Measurements from ENCODE around the gene SMIM1. TPM values are rescaled to one million over a fixed set of nuclear protein-coding genes. Genes with fewer than 3 reads are reported as not detected.

SMIM1 gene
- total and polyA plus RNA-seq, 4 donors: 0.99 to 10.1 (median 3.3) TPM

DNA sequence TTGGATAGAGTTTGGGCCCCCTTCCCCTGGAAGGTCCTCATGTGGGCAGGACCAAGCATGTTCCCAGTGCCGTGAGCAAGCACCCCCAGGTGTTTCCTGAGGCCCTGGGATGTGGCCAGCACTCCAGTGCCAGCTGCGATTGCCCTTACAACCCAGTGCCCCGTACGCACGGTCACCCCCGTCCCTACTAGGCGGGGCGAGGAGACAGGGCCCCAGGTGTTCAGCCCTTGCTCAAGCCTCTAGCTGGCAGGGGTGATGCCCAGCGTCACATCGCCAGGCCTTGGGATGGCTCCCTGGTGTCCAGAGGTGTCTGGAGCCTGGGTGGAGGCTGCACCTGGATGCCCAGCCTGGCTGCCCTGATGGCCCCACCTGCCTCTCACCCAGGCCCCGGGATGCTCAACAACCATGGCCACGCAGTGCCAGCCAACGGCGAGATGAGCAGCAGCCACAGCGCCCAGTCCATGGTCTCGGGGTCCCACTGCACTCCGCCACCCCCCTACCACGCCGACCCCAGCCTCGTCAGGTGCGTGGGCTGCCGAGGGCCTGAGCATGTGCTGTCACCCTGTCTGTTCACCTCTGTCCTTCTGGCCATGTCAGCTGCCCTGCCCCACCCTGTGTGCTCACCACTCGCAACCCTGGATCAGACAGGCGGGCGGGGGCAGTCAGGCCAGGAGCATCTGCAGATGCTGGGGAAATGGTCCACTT lies 41.9 kb upstream of the SMIM1 start:
- peaks cover 15% of the 10 kb centered on the region for H3K27me3 ChIP-seq (ENCODE audit: control insufficient read depth, insufficient read depth, low read length)
- no peak overlapping the region for H3K27ac ChIP-seq (ENCODE audit: low read depth, low read length)
- peaks cover 28% of the 10 kb centered on the region for H3K36me3 ChIP-seq (ENCODE audit: control insufficient read depth, insufficient read depth, low read length)
- WGBS (ENCODE audit: insufficient coverage): 86% methylated on average over 25 of the region's 25 CpGs
- no peaks in the 10 kb centered on the region for H3K9me3 ChIP-seq (ENCODE audit: control insufficient read depth, insufficient read depth, low read length)
- H3K4me3 ChIP-seq (ENCODE audit: low read depth, low read length): no peak overlapping the region
- DNase-seq (ENCODE audit: low read depth in 4 of 6, low spot score in 6 of 6): no peak
- peaks cover 30% of the 10 kb centered on the region for H3K4me1 ChIP-seq (ENCODE audit: control insufficient read depth, insufficient read depth, low read length)

DNA sequence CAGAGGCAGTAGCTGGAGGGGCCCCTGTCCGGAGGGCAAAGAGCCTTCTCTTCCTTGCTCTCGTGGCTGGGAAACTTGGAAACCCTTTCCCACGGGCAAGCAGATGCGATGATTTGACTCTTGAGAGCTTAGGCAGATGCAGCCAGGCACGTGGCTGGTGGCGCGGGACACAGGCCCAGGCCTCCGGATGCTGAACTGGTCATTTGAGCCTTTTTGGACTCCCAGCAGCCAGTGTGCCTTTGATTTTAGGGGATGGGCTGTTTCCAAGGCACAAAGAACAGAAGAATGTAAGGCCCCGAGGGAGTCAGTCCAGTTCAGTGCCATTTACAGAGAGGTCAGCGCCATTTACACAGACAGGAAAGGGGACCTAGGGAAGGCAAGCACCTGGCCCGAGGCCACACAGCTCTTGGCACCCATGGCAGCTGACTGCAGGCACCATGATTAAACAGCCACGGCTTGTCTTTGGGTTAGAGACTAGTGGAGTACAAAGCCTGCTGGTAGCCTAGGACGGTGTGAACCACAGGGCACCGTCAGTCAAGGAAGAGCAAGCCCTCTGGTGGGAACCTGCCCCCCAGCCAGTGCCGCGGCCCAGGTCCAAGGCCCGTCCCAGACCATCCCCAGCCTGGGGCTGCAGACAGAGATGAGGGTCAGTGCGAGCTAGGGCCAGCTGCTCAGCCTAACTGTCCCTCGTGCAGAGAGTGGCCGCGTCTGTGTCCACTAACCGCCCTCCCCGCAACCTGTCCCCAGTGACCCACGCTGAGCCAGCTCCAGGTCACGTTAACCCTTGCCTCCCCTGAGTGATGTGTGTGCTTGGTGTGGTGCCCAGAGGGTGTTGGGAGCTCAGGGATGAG lies 40.7 kb upstream of the SMIM1 start:
- Histone ChIP-seq H3K27me3 (ENCODE audit: control insufficient read depth, insufficient read depth, low read length) (peaks cover 15% of the 10 kb centered on the region), H3K4me1 (ENCODE audit: control insufficient read depth, insufficient read depth, low read length) (peaks cover 30% of the 10 kb centered on the region), H3K27ac (ENCODE audit: low read depth, low read length) (no peak overlapping the region), H3K9me3 (ENCODE audit: control insufficient read depth, insufficient read depth, low read length) (no peaks in the 10 kb centered on the region), H3K36me3 (ENCODE audit: control insufficient read depth, insufficient read depth, low read length) (peaks cover 39% of the 10 kb centered on the region), H3K4me3 (ENCODE audit: low read depth, low read length) (no peak overlapping the region)
- no peak for DNase-seq (ENCODE audit: low read depth in 4 of 6, low spot score in 6 of 6)
- WGBS (ENCODE audit: insufficient coverage): 34% methylated on average over 21 of the region's 25 CpGs

DNA sequence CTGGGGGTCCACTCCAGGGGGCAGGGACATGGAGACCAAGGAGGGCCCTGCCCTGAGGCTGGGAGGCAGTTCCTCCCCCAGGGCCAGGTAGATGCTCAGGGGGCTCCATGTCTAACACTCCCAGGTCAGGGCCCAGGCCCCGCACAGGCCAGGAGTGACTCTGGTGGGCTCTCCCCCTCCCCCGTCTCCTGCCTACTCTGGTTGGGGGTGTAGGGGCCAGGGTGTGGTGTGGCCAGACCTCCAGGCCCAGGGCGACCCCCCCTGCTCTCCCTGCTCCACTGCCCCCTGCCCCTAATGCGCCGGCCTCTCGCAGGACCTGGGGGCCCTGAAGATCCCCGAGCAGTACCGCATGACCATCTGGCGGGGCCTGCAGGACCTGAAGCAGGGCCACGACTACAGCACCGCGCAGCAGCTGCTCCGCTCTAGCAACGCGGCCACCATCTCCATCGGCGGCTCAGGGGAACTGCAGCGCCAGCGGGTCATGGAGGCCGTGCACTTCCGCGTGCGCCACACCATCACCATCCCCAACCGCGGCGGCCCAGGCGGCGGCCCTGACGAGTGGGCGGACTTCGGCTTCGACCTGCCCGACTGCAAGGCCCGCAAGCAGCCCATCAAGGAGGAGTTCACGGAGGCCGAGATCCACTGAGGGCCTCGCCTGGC lies 40.0 kb upstream of the SMIM1 start:
- peaks cover 30% of the 10 kb centered on the region for H3K4me1 ChIP-seq (ENCODE audit: control insufficient read depth, insufficient read depth, low read length)
- H3K36me3 ChIP-seq (ENCODE audit: control insufficient read depth, insufficient read depth, low read length): peaks cover 45% of the 10 kb centered on the region
- no peak for DNase-seq (ENCODE audit: low read depth in 4 of 6, low spot score in 6 of 6)
- H3K9me3 ChIP-seq (ENCODE audit: control insufficient read depth, insufficient read depth, low read length): no peaks in the 10 kb centered on the region
- H3K27me3 ChIP-seq (ENCODE audit: control insufficient read depth, insufficient read depth, low read length): peaks cover 13% of the 10 kb centered on the region
- no peak overlapping the region for H3K4me3 ChIP-seq (ENCODE audit: low read depth, low read length)
- 17% methylated on average over 36 of the region's 37 CpGs for WGBS (ENCODE audit: insufficient coverage)
- H3K27ac ChIP-seq (ENCODE audit: low read depth, low read length): no peak overlapping the region

DNA sequence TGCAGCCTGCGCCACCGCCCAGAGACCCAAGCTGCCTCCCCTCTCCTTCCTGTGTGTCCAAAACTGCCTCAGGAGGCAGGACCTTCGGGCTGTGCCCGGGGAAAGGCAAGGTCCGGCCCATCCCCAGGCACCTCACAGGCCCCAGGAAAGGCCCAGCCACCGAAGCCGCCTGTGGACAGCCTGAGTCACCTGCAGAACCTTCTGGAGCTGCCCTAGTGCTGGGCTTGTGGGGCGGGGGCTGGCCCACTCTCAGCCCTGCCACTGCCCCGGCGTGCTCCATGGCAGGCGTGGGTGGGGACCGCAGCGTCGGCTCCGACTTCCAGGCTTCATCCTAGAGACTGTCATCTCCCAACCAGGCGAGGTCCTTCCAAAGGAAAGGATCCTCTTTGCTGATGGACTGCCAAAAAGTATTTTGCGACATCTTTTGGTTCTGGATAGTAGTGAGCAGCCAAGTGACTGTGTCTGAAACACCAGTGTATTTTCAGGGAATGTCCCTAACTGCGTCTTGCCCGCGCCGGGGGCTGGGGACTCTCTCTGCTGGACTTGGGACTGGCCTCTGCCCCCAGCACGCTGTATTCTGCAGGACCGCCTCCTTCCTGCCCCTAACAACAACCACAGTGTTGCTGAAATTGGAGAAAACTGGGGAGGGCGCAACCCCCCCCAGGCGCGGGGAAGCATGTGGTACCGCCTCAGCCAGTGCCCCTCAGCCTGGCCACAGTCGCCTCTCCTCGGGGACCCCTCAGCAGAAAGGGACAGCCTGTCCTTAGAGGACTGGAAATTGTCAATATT lies 39.3 kb upstream of the SMIM1 start:
- DNase-seq (ENCODE audit: low read depth in 4 of 6, low spot score in 6 of 6): no peak
- Histone ChIP-seq H3K9me3 (ENCODE audit: control insufficient read depth, insufficient read depth, low read length) (no peaks in the 10 kb centered on the region), H3K36me3 (ENCODE audit: control insufficient read depth, insufficient read depth, low read length) (peaks cover 52% of the 10 kb centered on the region), H3K4me1 (ENCODE audit: control insufficient read depth, insufficient read depth, low read length) (peaks cover 30% of the 10 kb centered on the region), H3K4me3 (ENCODE audit: low read depth, low read length) (no peak overlapping the region), H3K27ac (ENCODE audit: low read depth, low read length) (no peak overlapping the region), H3K27me3 (ENCODE audit: control insufficient read depth, insufficient read depth, low read length) (peaks cover 12% of the 10 kb centered on the region)
- 78% methylated on average over 25 of the region's 29 CpGs for WGBS (ENCODE audit: insufficient coverage)

DNA sequence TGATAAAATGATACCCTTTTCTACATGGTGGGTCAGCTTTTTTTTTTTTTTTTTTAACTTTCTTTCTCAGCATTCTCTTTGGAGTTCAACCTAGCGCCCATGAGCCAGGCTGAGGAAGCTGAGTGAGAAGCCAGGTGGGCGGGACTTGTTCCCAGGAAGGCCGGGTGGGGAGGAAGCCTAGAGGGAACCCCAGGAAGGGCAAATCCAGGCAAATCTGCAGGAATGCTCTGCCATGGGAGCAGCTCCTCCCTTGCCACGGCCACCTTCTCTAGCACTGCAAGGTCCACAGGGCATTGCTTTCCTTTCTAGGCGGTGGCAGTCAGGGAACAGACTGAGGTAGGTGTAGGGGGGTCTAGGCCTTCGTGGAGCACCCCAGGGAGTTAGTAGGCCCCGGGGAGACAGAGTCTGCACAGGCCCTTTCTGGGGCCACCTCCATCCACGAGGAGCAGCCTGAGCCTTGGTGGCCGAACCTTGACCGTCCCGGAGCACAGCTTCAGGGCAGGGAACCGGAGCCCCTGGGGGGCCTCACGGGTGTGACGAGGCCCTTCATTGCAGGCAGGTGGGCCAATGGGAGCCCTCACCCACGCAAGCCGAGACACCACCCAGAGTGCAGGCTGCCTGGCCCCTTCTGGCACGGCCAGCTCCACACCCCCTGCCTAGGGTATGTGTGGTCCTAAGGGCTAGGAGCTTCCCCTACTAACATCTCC lies 38.5 kb upstream of the SMIM1 start:
- Histone ChIP-seq H3K4me3 (ENCODE audit: low read depth, low read length) (no peak overlapping the region), H3K36me3 (ENCODE audit: control insufficient read depth, insufficient read depth, low read length) (peaks cover 59% of the 10 kb centered on the region), H3K9me3 (ENCODE audit: control insufficient read depth, insufficient read depth, low read length) (no peaks in the 10 kb centered on the region), H3K27ac (ENCODE audit: low read depth, low read length) (no peak overlapping the region), H3K27me3 (ENCODE audit: control insufficient read depth, insufficient read depth, low read length) (peaks cover 12% of the 10 kb centered on the region), H3K4me1 (ENCODE audit: control insufficient read depth, insufficient read depth, low read length) (peaks cover 30% of the 10 kb centered on the region)
- 84% methylated on average over 13 of the region's 17 CpGs for WGBS (ENCODE audit: insufficient coverage)
- no peak for DNase-seq (ENCODE audit: low read depth in 4 of 6, low spot score in 6 of 6)

DNA sequence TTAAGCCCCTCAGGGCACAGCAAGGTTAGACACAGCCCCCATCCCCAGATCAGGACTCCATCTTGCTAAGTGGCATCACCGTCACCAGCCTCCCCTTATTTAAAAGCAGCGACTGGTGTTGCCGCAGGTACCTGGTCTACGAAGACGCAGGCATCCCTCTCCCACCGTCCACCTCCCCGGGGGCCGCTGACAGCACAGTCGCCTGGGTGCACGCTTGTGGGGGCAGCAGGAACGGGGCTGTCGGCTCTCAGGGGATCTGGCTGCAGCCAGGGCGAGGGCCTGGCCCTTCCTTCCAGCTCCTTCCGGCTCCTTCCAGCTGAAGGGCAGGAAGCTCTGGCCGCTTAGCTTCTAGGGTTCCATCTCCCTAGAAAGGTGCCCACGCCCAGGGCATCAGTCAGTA lies 37.9 kb upstream of the SMIM1 start:
- Histone ChIP-seq H3K27ac (ENCODE audit: low read depth, low read length) (no peak overlapping the region), H3K4me1 (ENCODE audit: control insufficient read depth, insufficient read depth, low read length) (peaks cover 30% of the 10 kb centered on the region), H3K4me3 (ENCODE audit: low read depth, low read length) (no peak overlapping the region), H3K27me3 (ENCODE audit: control insufficient read depth, insufficient read depth, low read length) (peaks cover 12% of the 10 kb centered on the region), H3K9me3 (ENCODE audit: control insufficient read depth, insufficient read depth, low read length) (no peaks in the 10 kb centered on the region), H3K36me3 (ENCODE audit: control insufficient read depth, insufficient read depth, low read length) (peaks cover 62% of the 10 kb centered on the region)
- WGBS (ENCODE audit: insufficient coverage): 92% methylated on average over 16 of the region's 16 CpGs
- DNase-seq (ENCODE audit: low read depth in 4 of 6, low spot score in 6 of 6): no peak

DNA sequence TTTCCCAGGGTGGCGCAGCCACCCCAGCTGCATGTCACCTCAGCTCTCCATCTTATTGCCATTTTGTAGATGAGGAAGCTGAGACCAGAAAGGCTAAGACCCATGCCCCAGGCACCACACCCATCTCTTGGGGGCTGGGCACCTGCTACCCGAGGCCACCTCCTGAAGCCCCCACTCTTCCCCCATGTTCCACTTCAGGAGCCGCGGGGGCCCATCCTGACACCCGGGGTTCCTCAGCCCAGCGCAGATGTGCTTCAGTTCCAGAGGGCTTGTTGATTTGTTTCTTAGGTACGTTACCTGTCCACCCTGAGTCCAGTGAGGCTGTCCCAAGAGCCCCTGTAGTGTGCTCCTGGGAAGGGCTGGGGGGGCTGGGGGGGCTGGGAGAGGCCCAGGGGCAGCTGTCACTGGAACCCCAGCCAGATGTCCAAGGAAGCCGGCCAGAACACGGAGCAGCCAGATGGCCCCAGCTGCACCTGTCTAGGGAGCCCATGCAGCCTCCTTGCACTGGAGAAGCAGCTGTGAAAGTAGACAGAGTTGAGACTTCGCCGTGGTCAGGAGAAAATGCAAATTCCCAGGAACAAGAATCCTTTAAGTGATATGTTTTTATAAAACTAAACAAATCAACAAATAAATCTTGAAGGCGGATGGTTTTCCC lies 37.4 kb upstream of the SMIM1 start:
- peaks cover 12% of the 10 kb centered on the region for H3K27me3 ChIP-seq (ENCODE audit: control insufficient read depth, insufficient read depth, low read length)
- peaks cover 68% of the 10 kb centered on the region for H3K36me3 ChIP-seq (ENCODE audit: control insufficient read depth, insufficient read depth, low read length)
- no peak overlapping the region for H3K4me3 ChIP-seq (ENCODE audit: low read depth, low read length)
- 79% methylated on average over 6 of the region's 12 CpGs for WGBS (ENCODE audit: insufficient coverage)
- peaks cover 30% of the 10 kb centered on the region for H3K4me1 ChIP-seq (ENCODE audit: control insufficient read depth, insufficient read depth, low read length)
- no peak for DNase-seq (ENCODE audit: low read depth in 4 of 6, low spot score in 6 of 6)
- no peak overlapping the region for H3K27ac ChIP-seq (ENCODE audit: low read depth, low read length)
- no peaks in the 10 kb centered on the region for H3K9me3 ChIP-seq (ENCODE audit: control insufficient read depth, insufficient read depth, low read length)

DNA sequence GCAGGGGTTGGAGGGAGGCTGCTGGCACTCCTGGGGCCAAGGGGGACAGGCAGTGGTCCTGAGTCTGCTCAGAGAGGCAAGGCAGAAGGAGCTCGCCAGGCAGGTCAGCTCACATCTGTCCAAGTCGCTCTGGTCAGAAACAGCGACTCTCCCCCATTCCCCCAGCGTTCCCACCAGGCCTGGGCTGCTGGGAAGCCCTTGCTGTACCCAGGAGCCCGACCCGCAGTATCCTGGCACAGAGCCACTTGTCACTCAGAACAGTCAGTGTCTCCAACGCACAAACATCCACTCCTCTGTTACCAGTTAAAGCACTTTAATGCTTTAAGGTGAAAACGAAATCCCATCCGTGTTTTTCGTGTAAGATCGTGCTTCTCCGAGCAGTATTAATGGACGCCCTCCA lies 36.9 kb upstream of the SMIM1 start:
- Histone ChIP-seq H3K4me1 (ENCODE audit: control insufficient read depth, insufficient read depth, low read length) (peaks cover 27% of the 10 kb centered on the region), H3K27ac (ENCODE audit: low read depth, low read length) (no peak overlapping the region)
- 85% methylated on average over 11 of the region's 13 CpGs for WGBS (ENCODE audit: insufficient coverage)

More for the DNA sequence above, 36.9 kb upstream of the SMIM1 start:
- Histone ChIP-seq H3K4me3 (ENCODE audit: low read depth, low read length) (no peak overlapping the region), H3K27me3 (ENCODE audit: control insufficient read depth, insufficient read depth, low read length) (peaks cover 12% of the 10 kb centered on the region), H3K9me3 (ENCODE audit: control insufficient read depth, insufficient read depth, low read length) (no peaks in the 10 kb centered on the region), H3K36me3 (ENCODE audit: control insufficient read depth, insufficient read depth, low read length) (peaks cover 73% of the 10 kb centered on the region)
- no peak for DNase-seq (ENCODE audit: low read depth in 4 of 6, low spot score in 6 of 6)

All from spinal cord (tissue), 10 donors.